Measurements from ENCODE around the gene ARSG.
"Not testable (repeated sequence)": the region's sequence is repeated elsewhere in the genome, so short reads cannot be mapped to it uniquely, and the experiment has no call there.

The ARSG gene

DNA sequence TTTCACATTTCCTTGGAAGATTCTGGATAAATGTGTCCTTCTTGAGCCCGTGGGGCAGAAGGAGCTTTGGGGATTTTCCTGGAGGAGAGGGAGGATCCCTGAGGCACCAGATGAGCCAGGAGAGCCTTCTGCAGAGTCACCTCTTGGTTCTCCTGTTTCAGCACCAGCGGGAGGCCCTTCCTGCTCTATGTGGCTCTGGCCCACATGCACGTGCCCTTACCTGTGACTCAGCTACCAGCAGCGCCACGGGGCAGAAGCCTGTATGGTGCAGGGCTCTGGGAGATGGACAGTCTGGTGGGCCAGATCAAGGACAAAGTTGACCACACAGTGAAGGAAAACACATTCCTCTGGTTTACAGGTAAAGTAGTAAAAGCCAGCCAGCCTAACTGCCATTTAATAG is 77.1 kb downstream of the ARSG start:
- FAIRE-seq (no peak), DNase-seq (ENCODE audit: insufficient read length) (no peak)
- TF ChIP-seq POLR2A (IDR thresholded peaks at IDR 0.05; ENCODE audit: low read depth, low read length): no peak
- TF ChIP-seq POLR2AphosphoS5 (IDR thresholded peaks at IDR 0.05; ENCODE audit: low read depth, low read length): no peak
- no peak for TF ChIP-seq TAF1 (IDR thresholded peaks at IDR 0.05; ENCODE audit: borderline replicate concordance, low read depth, low read length)

DNA sequence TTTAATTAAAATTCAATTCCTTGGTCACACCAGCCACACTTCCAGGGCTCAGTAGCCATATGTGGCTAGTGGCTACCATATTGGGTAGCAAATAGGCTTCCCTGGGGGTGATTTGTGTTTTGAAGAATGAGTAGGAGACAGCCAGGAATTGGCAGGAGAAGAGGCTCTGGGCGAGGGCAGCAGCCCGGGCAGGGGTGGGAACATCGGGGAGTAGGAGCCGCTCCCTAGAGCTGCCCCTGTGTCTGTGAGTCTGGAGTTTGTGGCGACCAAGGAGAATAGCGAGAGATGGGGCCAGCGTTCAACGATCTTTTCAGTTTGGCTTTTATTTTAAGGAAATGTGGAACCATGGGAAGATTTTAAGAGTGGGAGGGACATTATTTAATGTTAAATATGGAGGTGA is 84.3 kb downstream of the ARSG start:
- FAIRE-seq (no peak), DNase-seq (ENCODE audit: insufficient read length) (no peak)
- TF ChIP-seq POLR2A (IDR thresholded peaks at IDR 0.05; ENCODE audit: low read depth, low read length): no peak
- TF ChIP-seq POLR2AphosphoS5 (IDR thresholded peaks at IDR 0.05; ENCODE audit: low read depth, low read length): no peak
- TF ChIP-seq TAF1 (IDR thresholded peaks at IDR 0.05; ENCODE audit: borderline replicate concordance, low read depth, low read length): no peak

DNA sequence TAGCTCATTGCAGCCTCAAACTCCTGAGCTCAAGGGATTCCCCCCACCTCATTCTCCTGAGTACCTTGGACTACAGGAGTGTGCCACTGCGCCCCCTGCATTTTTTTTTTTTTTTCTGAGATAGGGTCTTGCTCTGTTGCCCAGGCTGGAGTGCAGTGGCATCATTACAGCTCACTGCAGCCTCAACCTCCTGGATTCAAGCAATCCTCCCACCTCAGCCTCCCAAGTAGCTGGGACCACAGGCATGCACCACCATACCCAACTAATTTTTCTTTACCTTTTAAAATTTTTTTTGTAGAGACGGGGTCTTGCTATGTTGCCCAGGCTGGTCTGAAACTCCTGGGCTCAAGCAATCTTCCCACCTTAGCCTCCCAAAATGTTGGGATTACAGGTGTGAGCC is 84.9 kb downstream of the ARSG start:
- FAIRE-seq; DNase-seq (ENCODE audit: insufficient read length): not testable (repeated sequence)

DNA sequence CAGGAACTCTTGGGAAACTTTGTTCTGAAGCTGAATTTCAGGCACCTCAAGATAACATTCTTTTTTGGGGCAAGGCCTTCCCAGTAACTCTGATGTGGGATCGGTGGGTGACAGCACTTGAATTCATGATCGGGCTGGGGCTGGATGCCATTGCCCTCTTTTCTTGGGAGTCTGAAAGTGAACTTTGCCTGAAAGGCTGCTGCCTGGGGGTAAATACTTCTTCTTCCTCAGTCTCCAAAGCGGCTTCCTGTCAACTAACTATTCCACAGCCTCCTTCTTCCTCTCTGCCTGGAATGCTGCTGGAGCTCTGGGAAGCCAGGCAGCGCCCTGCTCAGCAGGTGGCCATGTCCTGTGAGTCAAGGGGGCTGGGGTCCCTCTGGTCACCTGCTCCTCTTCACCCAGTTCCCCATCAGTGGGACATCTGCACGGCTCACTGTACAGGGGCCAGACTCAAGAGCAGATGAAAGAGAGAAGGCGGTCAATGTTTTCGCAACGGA is 86.5 kb downstream of the ARSG start:
- FAIRE-seq: no peak
- no peak for TF ChIP-seq TAF1 (IDR thresholded peaks at IDR 0.05; ENCODE audit: borderline replicate concordance, low read depth, low read length)
- TF ChIP-seq POLR2A (IDR thresholded peaks at IDR 0.05; ENCODE audit: low read depth, low read length): no peak
- no peak for TF ChIP-seq POLR2AphosphoS5 (IDR thresholded peaks at IDR 0.05; ENCODE audit: low read depth, low read length)
- DNase-seq (ENCODE audit: insufficient read length): no peak

DNA sequence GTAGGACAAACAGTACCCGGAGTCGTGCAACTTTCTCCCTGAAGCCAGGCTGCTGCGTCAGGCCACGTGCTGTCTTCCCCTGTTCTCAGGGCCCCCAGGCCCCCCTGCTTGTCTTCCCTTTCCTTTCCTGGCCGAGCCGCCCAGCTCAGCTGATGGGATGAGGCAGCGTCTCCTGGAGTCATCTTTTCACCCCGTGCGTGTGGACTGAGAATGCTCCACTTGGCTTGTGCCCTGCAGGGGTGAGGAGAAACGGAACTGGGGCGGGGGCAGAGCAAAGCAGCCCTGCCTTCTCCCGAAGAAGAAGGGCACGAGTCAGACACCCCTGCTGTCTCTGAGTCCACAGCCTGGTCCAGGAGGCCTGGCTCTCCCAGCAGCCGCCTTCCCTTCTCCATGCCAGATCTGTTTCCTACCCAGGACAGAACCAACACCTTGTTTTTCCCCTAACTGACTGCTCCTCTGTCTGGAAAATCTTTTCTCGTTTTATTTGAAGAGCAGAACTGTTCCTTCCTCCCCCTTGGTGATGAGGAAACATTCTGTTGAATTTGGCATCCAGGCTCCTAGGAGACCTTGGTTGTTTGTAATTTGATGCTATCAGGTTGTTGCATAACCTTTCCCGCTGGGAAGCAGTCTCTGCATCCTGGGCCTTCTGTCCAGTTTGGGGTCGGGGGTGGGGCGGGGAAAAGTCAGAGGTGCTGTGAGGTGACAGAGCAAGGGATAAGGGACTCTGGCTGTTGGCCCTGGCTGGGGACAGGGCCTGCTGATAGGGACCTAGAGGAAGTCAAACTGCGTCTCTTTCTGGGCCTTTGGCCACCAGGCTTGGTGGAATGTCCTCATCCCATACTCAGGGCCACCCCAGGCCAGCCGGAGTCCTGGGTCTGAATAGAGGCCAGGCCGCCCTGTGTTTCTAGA is 87.2 kb downstream of the ARSG start:
- TF ChIP-seq POLR2A (IDR thresholded peaks at IDR 0.05; ENCODE audit: low read depth, low read length) (no peak), POLR2AphosphoS5 (IDR thresholded peaks at IDR 0.05; ENCODE audit: low read depth, low read length) (no peak), TAF1 (IDR thresholded peaks at IDR 0.05; ENCODE audit: borderline replicate concordance, low read depth, low read length) (no peak)
- FAIRE-seq (no peak), DNase-seq (ENCODE audit: insufficient read length) (no peak)

DNA sequence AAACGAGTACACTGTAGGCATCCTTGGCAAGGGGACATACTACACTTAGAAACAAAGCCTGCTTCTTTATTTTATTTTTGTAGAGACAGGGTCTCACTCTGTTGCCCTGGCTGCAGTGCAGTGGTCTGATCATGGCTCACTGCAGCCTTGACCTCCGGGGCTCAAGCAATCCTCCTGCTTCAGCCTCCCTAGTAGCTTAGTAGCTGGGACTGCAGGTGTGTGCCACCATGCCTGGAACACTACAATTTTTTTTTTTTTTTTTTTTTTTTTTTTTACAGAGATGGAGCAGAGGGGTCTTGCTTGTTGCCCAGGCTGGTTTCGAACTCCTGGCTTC is 87.8 kb downstream of the ARSG start:
- DNase-seq (ENCODE audit: insufficient read length): no peak
- TF ChIP-seq POLR2AphosphoS5 (IDR thresholded peaks at IDR 0.05; ENCODE audit: low read depth, low read length): no peak
- no peak for TF ChIP-seq TAF1 (IDR thresholded peaks at IDR 0.05; ENCODE audit: borderline replicate concordance, low read depth, low read length)
- no peak for TF ChIP-seq POLR2A (IDR thresholded peaks at IDR 0.05; ENCODE audit: low read depth, low read length)
- no peak for FAIRE-seq

DNA sequence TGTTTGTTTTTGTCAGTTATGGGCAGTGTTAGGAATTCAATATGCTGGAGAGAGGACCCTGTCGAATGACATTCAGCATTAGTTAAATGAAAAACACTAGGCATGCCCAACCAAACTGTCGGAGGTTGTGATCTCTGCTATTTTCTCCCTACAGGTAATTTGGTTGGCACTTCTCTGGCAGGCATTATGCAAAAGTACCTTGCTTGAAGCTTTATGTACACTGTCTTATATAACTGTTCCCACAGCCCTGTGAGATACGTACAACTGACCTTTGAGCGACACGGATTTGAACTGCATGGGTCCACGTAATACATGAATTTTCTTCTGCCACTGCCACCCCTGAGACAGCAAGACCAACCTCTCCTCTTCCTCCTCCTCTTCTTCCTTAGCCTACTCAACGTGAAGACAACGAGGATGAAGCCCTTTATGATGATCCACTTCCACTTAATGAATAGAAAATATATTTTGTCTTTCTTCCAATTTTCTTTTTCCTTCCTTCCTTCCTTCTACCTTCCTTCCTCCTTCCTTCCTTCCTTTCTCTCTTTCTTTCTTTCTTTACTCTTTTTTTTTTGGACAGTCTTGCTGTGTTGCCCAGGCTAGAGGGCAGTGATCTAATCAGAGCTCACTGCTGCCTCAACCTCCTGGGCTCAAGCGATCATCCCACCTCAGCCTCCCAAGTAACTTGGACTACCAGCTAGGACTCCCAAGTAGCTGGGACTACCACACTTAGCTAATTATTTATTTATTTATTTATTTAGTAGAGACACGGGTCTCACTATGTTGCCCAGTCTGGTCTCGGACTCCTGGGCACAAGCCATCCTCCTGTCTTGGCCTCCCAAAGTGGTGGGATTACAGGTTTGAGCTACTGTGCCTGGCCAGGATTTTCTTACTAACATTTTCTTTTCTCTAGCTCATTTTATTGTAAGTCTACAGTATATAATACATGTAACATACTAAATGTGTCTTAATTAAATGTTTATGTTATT is 88.7 kb downstream of the ARSG start:
- TF ChIP-seq POLR2AphosphoS5 (IDR thresholded peaks at IDR 0.05; ENCODE audit: low read depth, low read length): no peak
- no peak for TF ChIP-seq TAF1 (IDR thresholded peaks at IDR 0.05; ENCODE audit: borderline replicate concordance, low read depth, low read length)
- TF ChIP-seq POLR2A (IDR thresholded peaks at IDR 0.05; ENCODE audit: low read depth, low read length): no peak
- FAIRE-seq (no peak), DNase-seq (ENCODE audit: insufficient read length) (no peak)

DNA sequence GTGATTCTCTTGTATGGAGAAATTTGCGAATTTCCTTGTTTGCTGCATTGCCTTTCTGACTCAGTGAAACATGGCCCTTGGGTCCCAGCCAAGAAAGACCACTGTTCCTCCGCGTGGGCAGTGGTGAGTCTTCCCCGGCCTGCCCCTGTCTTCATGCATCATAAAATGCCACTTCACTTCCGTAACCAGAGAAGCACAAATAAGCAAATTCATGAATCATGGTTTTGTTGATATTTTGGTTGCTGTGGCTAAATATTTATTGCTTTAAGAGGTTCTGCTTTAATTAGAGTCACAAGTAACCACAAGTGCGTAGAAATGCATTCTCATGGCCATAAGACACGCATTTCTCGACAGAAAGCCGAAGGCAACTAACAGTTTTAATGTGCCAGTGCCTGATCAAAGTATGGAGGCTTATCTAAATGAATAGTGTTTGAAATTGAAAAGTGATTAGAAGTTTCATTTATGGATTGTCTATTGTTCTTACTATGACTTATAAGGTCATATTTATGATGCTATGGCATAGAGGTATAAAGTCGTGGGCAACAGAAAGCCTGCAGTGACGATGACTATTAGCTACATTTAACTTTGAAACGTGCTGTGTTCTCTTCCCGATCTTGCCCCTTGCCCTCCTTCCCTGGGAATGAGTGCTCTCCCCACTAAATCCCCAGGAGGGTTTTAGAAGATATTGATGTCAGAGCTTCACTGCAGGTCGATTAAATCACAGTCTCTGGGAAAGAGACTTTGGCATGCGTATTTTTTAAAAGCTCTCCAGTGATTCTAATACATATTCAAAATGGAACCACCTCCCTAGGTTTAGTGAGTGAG is 90.0 kb downstream of the ARSG start:
- TF ChIP-seq POLR2AphosphoS5 (IDR thresholded peaks at IDR 0.05; ENCODE audit: low read depth, low read length): no peak
- TF ChIP-seq TAF1 (IDR thresholded peaks at IDR 0.05; ENCODE audit: borderline replicate concordance, low read depth, low read length): no peak
- no peak for TF ChIP-seq POLR2A (IDR thresholded peaks at IDR 0.05; ENCODE audit: low read depth, low read length)
- DNase-seq (ENCODE audit: insufficient read length) (no peak), FAIRE-seq (no peak)

DNA sequence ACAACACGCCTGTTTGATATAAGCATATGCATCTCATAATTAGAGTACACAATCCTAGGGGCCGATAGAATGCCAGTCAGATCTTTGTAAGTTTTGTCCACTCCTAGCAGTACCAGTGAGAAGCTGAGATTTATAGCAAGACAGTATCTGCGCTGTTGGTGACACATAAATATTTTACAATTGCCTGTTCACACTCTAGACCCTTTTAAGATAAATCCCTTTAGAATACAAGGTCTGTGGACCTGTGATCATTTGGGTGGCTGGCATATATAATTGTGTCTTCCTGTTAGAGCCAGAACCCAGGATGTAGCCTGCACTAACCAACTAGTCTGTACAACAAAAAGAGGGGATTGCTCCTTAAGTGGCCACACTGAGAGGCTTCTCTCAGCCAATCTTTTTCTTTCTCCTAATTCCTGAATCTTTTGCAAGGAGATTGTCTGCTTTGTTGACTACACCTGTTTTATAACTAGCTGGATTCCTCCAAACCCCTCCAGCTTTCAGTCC is 91.3 kb downstream of the ARSG start:
- no peak for FAIRE-seq

DNA sequence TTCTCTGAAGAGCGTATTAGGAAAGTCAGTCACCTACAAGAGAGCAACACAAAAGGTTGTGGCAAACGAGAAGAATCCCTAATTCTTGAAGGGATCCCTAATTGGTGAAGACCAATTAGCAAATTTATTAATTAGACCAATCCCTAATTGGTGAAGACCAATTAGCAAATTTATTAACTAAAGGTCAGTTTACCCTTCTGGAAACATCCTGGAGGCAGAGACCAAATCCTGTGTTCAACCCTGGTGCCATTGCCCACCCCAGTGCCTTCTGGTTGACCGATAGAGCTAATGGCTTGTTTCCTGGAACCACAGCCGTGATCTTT is 91.8 kb downstream of the ARSG start:
- no peak for DNase-seq (ENCODE audit: insufficient read length)
- TF ChIP-seq TAF1 (IDR thresholded peaks at IDR 0.05; ENCODE audit: borderline replicate concordance, low read depth, low read length): no peak
- no peak for TF ChIP-seq POLR2AphosphoS5 (IDR thresholded peaks at IDR 0.05; ENCODE audit: low read depth, low read length)
- TF ChIP-seq POLR2A (IDR thresholded peaks at IDR 0.05; ENCODE audit: low read depth, low read length): no peak
- FAIRE-seq: no peak

More for the DNA sequence above, 91.3 kb downstream of the ARSG start:
- TF ChIP-seq POLR2AphosphoS5 (IDR thresholded peaks at IDR 0.05; ENCODE audit: low read depth, low read length) (no peak), TAF1 (IDR thresholded peaks at IDR 0.05; ENCODE audit: borderline replicate concordance, low read depth, low read length) (no peak)
- DNase-seq (ENCODE audit: insufficient read length): no peak
